Immature natural killer cell (primary cell): ENCODE measurements around the gene RMDN2. TPM values are rescaled to one million over a fixed set of nuclear protein-coding genes. Genes with fewer than 3 reads are reported as not detected.

Experiments
- DNase-seq, 3 donors: peaks; one replicate each; pipeline ENCODE4 v3.0.0; 2022; ENCODE audit warnings: mixed read lengths in 1 of 3
- H3K27ac Mint-ChIP-seq, 6 donors: one replicate each; pipeline ENCODE4 v1.8.0; 2020; ENCODE audit warnings: mixed read lengths in 6 of 6, mild to moderate bottlenecking in 5 of 6, inconsistent platforms in 4 of 6, moderate library complexity in 3 of 6
- H3K27me3 Mint-ChIP-seq, 3 donors: one replicate each; pipeline ENCODE4 v1.8.0; 2020 to 2021; ENCODE audit warnings: low read depth in 3 of 3, mild to moderate bottlenecking in 3 of 3, mixed read lengths in 3 of 3, moderate library complexity in 3 of 3, inconsistent platforms in 1 of 3
- H3K36me3 Mint-ChIP-seq, 3 donors: one replicate each; pipeline ENCODE4 v1.8.0; 2020; ENCODE audit warnings: mixed read lengths in 3 of 3, inconsistent platforms in 2 of 3, mild to moderate bottlenecking in 2 of 3
- H3K4me1 Mint-ChIP-seq, 2 donors: one replicate each; pipeline ENCODE4 v1.8.0; 2020; ENCODE audit warnings: inconsistent platforms in 2 of 2, mild to moderate bottlenecking in 2 of 2, mixed read lengths in 2 of 2, moderate library complexity in 1 of 2
- H3K4me3 Mint-ChIP-seq, 5 donors: one replicate each; pipeline ENCODE4 v1.8.0; 2020; ENCODE audit warnings: mild to moderate bottlenecking in 5 of 5, mixed read lengths in 5 of 5, inconsistent platforms in 3 of 5, moderate library complexity in 3 of 5
- H3K9me3 Mint-ChIP-seq, 6 donors: one replicate each; pipeline ENCODE4 v1.8.0; 2020; ENCODE audit warnings: mild to moderate bottlenecking in 6 of 6, mixed read lengths in 6 of 6, inconsistent platforms in 4 of 6, moderate library complexity in 3 of 6
- polyA plus RNA-seq, 3 donors: library from polyadenylated mRNA; unstranded; fragments of 300-500 nt; fragmentation: Illumina TruSeq; gene quantifications; one replicate each; pipeline ENCODE4 v1.2.3, GENCODE V29; 2021

Gene RMDN2
- polyA plus RNA-seq, 3 donors from 2014 or later = 4.4 to 7.7 (median 6.3) TPM

DNA sequence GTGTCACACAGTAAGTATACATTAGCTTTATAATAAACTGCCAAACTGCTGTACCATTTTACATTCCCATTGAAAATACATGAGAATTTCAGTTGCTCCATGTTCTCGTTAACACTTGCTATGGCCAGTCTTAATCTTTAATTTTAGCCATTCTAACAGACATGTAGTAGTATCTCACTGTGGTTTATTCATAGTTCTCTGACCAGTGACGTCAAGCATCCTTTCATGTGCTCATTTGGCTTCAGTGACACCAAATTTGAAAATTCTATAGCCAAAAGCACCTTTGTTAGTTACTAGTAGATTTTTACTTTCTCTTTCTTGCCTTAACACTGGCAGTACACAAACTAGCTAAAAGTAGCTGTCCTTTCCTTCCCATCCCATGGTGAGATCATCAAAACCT is 107.9 kb downstream of the RMDN2 start:
- no peak overlapping the region for H3K27ac Mint-ChIP-seq
- no peaks in the 10 kb centered on the region for H3K4me1 Mint-ChIP-seq
- H3K36me3 Mint-ChIP-seq = peaks cover 0 to 8% (median 3%) of the 10 kb centered on the region in 3 donors
- DNase-seq = no peak
- peaks cover 4 to 19% (median 6%) of the 10 kb centered on the region in 3 donors for H3K27me3 Mint-ChIP-seq
- no peak overlapping the region for H3K4me3 Mint-ChIP-seq
- peaks cover 0 to 1% (median 0%) of the 10 kb centered on the region in 6 donors for H3K9me3 Mint-ChIP-seq

DNA sequence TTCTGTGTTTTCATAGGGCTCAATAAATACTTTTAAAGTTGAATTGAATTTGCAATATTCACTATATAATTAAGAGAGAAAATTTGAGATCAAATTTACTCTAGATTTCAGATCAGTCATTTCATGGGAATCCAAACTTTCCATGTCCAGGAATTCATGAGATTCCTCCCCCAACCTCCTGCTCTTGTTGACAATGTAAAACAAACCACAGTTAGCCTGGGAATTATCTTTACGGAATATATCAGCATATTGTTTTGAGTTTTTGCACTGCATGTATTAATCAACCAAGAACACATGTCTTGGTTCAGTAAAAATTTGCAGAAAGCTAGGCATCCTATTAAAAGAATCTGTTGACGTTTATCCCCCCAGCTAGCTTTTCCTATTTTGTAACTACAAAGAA is 108.6 kb downstream of the RMDN2 start:
- Mint-ChIP-seq H3K4me3 (no peak overlapping the region), H3K36me3 (peaks cover 0 to 8% (median 3%) of the 10 kb centered on the region in 3 donors), H3K4me1 (no peaks in the 10 kb centered on the region), H3K27ac (no peak overlapping the region), H3K27me3 (peaks cover 4 to 26% (median 8%) of the 10 kb centered on the region in 3 donors), H3K9me3 (peaks cover 0 to 2% (median 0%) of the 10 kb centered on the region in 6 donors)
- DNase-seq = no peak

DNA sequence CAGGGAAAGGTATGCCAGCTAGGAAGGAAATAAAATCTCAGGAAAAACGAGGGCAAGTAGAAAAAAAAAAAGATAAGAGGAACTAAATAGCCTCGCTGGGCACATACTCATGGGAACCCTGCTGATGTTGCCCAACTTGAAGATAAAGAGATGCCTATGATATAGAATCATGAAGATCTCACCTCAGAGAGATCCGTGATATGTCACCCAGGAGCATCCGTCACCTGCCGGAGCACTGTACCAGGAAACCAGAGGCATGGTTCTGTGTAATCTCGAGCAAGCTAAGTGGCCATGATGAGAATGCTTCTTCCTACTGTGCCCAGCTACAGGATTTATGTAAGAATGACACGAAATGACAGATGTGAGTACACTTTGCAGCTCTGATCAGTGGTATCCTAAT is 110.9 kb downstream of the RMDN2 start:
- H3K36me3 Mint-ChIP-seq = peaks cover 0 to 4% (median 0%) of the 10 kb centered on the region in 3 donors
- no peaks in the 10 kb centered on the region for H3K4me1 Mint-ChIP-seq
- peaks cover 4 to 34% (median 10%) of the 10 kb centered on the region in 3 donors for H3K27me3 Mint-ChIP-seq
- no peak overlapping the region for H3K27ac Mint-ChIP-seq
- no peak overlapping the region for H3K4me3 Mint-ChIP-seq
- H3K9me3 Mint-ChIP-seq = peaks cover 0 to 2% (median 0%) of the 10 kb centered on the region in 6 donors
- DNase-seq = no peak

DNA sequence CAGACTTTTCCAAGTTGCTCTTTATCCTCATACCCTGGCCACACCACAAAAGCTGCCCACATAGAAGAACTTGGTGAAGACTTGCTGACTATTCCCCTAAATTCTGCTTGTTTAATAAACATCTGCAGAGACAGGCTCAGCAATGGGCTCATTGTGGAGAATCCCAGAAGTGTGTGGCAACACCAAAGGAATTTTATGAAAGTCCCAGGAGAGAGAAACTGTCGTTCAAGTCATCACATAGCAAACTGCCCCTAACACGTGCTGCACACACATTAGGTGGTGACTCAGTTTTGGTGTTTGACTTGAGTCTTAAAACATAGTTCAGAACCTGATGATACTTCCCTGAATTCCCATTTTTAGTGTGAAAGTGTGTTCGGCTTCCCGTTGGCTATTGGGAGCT is 112.2 kb downstream of the RMDN2 start:
- no peak overlapping the region for H3K4me3 Mint-ChIP-seq
- no peak overlapping the region for H3K27ac Mint-ChIP-seq

DNA sequence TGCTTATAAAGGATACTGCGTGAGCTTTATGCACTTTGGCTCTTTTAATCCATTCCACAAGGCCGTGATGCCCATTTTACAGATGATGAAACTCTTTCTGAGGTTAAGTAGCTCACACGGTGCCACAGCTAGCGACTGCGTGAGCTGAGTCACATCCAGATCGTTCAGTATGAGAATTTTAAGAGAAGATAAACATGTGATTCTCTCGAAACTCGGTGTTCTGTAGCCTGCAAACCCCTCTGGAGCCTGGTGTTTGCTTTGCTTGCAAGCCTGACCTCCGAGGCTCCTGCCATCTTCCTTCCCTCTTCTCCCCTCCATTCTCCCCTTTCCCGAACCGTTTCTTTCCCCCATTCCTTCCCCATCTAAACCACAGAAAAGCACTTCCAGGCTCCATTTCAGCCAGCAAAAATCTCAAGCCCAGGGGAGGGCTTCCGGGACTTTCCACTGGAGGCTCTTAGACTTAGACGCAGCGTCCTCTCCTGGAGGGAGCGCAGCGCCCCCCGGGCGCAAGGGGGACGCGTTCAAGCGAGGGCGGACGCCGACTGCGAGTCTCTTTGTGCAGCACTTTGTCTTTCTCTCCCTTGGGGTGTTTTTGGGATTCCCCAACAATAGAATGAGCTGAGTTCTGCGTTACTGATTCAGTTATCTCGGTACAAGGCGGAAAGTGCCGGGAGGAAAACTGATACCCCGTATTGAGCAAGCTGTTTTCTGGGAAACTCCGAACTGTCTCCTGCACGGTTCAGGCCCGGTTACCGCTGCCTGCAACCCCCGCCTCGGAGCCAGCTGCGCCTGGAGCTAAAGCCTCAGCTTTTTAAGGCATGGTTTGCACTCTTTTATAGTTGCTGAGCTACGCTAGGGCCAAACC is 112.9 kb downstream of the RMDN2 start:
- H3K27ac Mint-ChIP-seq = no peak overlapping the region
- peaks cover 0 to 6% (median 0%) of the 10 kb centered on the region in 6 donors for H3K9me3 Mint-ChIP-seq
- H3K27me3 Mint-ChIP-seq = peaks cover 0 to 40% (median 10%) of the 10 kb centered on the region in 3 donors
- no peaks in the 10 kb centered on the region for H3K4me1 Mint-ChIP-seq
- H3K36me3 Mint-ChIP-seq = peaks cover 0 to 6% (median 2%) of the 10 kb centered on the region in 3 donors
- no peak for DNase-seq
- H3K4me3 Mint-ChIP-seq = no peak overlapping the region

More for the DNA sequence above, 112.2 kb downstream of the RMDN2 start:
- H3K4me1 Mint-ChIP-seq = no peaks in the 10 kb centered on the region
- peaks cover 0 to 40% (median 10%) of the 10 kb centered on the region in 3 donors for H3K27me3 Mint-ChIP-seq
- H3K36me3 Mint-ChIP-seq = peaks cover 0 to 2% (median under 1%) of the 10 kb centered on the region in 3 donors
- peaks cover 0 to 2% (median 0%) of the 10 kb centered on the region in 6 donors for H3K9me3 Mint-ChIP-seq
- DNase-seq = no peak

DNA sequence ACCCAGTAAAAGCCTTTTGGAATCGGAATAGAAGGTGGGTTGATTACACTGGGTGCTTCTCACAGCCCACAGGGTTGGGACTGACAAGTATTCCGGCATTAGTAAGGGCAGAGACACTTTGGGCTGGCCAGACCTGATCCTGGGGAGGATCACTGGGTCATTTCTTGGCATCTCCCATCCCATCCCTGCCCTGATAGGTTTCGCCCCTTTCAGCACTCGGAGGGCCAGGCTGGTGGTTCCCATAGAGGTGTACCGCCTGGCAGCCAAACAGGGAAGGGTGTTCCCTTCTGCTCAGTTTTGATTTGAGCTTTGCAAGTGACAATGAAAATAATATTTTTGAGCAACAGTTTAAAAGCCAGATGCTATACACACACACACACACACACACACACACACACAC is 113.6 kb downstream of the RMDN2 start:
- Mint-ChIP-seq H3K4me3 (no peak overlapping the region), H3K27me3 (peaks cover 0 to 40% (median 10%) of the 10 kb centered on the region in 3 donors), H3K4me1 (no peaks in the 10 kb centered on the region), H3K27ac (no peak overlapping the region), H3K36me3 (peaks cover 0 to 9% (median 2%) of the 10 kb centered on the region in 3 donors), H3K9me3 (peaks cover 0 to 9% (median 0%) of the 10 kb centered on the region in 6 donors)
- DNase-seq = no peak

DNA sequence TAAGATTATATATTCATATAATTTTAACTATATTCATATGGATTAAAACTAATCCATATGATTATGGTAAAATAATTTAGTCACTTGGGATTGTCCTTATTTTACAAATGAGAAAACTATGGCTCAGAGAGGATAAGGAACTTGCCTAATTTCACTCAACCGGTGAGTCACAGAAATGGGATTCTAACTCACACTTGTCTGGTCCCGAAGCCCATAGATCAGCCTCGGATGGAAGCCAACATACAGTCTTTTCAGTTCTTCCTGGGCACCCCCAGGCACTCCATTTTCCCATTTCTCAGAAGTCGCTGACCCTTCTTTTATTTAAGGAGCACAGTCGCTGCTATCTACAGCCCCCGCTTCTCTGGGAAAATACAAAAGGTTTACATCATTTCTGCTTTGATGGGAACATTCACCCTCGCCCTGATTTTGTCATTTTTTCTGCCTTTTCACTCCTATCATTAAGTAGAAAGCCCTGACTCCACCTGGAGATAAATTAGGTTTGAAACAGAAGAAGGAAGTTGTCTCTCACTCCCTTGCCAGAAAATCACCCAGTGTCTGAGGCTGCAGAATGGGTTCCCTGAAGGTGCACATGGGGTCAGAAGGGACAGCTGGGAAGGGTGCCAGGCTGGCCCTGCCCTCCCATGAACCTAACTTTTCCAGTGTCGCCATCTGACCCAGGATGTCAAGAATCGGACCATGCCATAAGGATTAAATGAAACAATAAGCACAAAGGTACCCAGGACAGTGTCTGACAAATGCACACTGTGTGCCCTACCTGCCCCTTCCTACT is 114.2 kb downstream of the RMDN2 start:
- Mint-ChIP-seq H3K36me3 (peaks cover 0 to 9% (median 2%) of the 10 kb centered on the region in 3 donors), H3K27ac (no peak overlapping the region), H3K4me3 (no peak overlapping the region)

DNA sequence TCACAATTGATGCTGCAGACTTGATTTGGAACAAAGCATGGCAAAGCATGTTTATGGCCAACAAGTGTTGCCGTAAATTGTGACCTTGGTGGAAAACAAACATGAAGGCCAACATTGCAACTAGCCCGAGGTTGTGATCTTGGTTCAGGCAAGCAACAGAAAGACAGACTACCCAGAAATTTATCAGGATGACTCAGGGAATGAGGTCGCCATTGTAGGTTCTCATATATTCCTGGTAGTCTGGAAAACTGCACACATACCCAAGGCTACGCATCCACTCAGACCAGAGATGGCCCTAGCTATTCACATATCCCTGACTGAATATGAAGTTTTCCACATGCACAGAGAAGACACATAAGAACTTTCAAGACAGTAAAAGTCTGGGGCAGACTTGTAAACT is 120.7 kb downstream of the RMDN2 start:
- Mint-ChIP-seq H3K27me3 (peaks cover 2 to 8% (median 2%) of the 10 kb centered on the region in 3 donors), H3K27ac (no peak overlapping the region), H3K4me3 (no peak overlapping the region), H3K4me1 (no peaks in the 10 kb centered on the region), H3K36me3 (peaks cover 0 to 9% (median 5%) of the 10 kb centered on the region in 3 donors), H3K9me3 (peaks cover 0 to 9% (median 0%) of the 10 kb centered on the region in 6 donors)
- no peak for DNase-seq

More for the DNA sequence above, 114.2 kb downstream of the RMDN2 start:
- Mint-ChIP-seq H3K4me1 (no peaks in the 10 kb centered on the region), H3K27me3 (peaks cover 0 to 40% (median 10%) of the 10 kb centered on the region in 3 donors), H3K9me3 (peaks cover 0 to 9% (median 0%) of the 10 kb centered on the region in 6 donors)
- no peak for DNase-seq

DNA sequence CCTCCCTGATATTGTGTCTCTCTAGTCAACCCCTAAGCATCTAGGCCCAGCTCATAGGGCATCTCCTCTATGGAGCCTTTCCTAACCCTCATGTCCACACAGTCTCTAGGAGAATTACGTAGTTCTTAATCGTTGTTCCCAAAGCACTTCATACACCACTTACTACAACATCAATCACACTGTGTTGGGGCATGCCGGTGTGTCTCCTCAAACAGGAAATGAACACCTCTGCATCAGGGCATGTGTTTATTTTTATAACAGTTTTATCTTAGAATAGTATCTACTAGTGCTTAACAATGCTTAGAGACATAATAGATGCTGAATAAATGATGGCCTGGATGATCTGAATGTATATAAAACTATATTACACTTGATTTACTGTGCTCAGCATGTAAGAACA is 131.1 kb downstream of the RMDN2 start:
- Mint-ChIP-seq H3K4me1 (no peaks in the 10 kb centered on the region), H3K36me3 (no peaks in the 10 kb centered on the region), H3K9me3 (no peaks in the 10 kb centered on the region), H3K4me3 (no peak overlapping the region), H3K27me3 (peaks cover 2 to 12% (median 6%) of the 10 kb centered on the region in 3 donors), H3K27ac (no peak overlapping the region)
- DNase-seq = no peak

DNA sequence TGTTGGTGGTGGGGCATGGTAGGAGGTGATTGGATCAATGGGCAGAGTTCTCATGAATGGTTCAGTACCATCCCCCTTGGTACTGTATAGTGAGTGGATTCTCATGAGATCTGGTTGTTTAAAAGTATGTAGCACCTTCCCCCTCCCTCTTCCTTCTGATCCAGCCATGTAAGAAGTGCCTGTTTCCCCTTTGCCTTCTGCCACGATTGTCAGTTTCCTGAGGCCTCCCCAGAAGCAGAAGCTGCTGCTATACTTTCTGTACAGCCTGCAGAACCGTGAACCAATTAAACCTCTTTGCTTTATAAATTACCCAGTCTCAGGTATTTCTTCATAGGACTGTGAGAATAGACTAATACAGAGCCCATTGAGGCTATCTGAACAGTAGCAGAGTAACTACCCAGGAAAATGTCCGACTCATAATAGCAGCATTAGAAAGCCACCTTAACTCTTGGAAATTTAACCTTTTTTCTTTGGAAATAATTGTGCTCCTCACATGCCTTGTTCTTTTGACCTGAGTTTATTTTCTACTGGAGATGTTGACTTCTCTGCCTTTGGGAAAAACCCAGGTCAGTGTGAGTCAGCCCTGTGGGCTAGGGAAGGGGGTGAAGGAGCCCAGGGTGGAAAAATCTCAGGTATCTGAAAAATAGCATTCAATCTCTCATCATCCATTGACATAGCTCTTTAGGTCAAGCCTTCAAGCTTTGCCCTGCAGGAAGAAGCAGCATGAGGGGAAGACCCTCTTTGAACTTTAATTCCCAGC is 132.7 kb downstream of the RMDN2 start:
- H3K9me3 Mint-ChIP-seq = no peaks in the 10 kb centered on the region
- no peaks in the 10 kb centered on the region for H3K36me3 Mint-ChIP-seq
- H3K4me3 Mint-ChIP-seq = no peak overlapping the region
- peaks cover 2 to 12% (median 6%) of the 10 kb centered on the region in 3 donors for H3K27me3 Mint-ChIP-seq
- no peaks in the 10 kb centered on the region for H3K4me1 Mint-ChIP-seq
- H3K27ac Mint-ChIP-seq = no peak overlapping the region
- DNase-seq = no peak

DNA sequence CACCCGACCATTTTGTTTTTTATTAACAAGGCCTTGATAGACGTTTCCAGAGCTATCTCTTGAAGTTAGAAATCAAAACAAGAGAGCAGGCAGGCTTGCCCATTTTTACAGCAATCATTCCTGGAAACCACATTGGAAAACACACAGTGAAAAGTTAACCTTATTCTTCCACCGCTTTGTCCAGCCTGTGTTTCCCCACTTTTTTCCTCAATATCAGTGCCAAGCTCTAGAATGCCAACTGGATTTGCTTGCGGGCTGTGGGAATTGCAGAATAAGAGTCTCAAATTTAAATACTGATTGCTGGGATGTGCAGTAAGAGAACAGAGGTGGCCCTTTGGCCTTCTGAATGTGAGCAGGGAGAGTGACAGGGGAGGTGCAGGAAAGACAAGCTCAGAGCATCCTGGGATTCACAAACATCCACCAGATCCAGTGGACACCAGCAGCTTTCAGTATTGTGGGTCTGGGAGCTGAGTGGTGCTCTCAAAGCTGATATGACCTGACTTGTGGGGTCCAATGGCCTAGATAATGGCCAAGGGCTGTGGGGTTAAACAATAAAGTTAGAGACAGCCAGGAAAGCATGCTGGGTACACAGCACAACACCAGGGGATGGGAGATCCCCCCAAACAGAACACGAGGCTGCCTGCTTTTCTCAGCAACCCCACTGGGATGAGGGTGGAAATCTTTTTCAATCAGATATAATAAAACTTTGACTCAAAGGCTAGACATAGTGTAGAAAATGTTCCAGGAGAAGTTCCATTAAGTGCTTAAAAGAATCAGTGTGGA is 135.3 kb downstream of the RMDN2 start:
- Mint-ChIP-seq H3K4me1 (no peaks in the 10 kb centered on the region), H3K27ac (no peak overlapping the region), H3K4me3 (no peak overlapping the region), H3K27me3 (peaks cover 1 to 10% (median 6%) of the 10 kb centered on the region in 3 donors), H3K36me3 (no peaks in the 10 kb centered on the region), H3K9me3 (no peaks in the 10 kb centered on the region)
- no peak for DNase-seq

DNA sequence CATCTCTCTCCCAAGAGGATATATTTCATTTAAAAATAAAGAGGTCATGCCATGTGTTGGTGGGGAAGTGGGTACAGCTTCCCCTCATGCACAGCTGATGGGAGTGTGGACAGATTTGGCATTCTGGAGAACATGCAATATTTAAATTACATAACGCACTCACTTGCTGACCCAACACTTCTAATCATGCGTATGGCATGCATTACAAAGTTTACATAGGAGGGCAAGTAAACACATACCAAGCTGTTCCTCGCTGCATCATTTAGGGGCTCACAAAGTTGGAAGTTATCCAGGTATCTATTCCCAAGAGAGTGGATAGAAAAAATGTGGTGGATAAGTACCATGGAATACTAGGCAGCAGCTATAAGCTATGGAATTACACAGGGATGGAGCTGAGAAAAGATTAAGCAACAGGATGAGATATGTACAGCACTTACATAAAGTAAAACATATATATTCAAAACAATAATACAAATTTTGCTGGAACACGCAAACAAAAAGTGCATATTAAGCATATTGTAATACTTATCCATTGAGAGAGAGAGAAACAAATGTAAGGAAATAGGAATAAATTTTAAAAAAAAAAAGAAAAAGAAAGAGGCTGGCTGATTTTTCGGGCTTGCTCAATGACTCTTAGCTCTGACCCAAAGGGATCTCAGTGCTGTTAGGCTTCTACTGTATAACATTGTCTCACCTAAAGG is 139.9 kb downstream of the RMDN2 start:
- H3K36me3 Mint-ChIP-seq = no peaks in the 10 kb centered on the region
- H3K4me3 Mint-ChIP-seq = no peak overlapping the region
- no peak for DNase-seq
- H3K9me3 Mint-ChIP-seq = no peaks in the 10 kb centered on the region
- H3K4me1 Mint-ChIP-seq = no peaks in the 10 kb centered on the region
- peaks cover 0 to 2% (median 1%) of the 10 kb centered on the region in 3 donors for H3K27me3 Mint-ChIP-seq
- H3K27ac Mint-ChIP-seq = no peak overlapping the region
